ENCODE measurements around the gene VSTM2A.

The VSTM2A gene

DNA sequence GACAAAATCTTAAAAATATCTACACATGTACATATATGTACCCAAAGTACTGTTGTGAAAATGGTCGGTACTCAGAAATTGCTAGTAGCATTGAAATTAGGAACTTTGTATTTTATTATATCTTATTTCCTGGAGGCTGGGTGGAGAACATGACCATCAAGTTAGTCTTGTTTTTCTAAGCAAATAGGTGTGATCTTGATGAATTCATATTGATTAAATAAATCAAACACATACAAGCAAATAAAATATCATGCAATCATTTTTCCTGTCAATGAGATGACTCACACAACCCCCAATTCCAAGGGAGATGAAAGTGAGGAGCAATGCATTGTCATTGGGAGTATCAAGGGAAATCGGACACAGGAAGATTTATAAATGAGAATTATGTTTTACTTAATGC, 18.0 kb downstream of the VSTM2A start:
- TF ChIP-seq, protein P1, sequence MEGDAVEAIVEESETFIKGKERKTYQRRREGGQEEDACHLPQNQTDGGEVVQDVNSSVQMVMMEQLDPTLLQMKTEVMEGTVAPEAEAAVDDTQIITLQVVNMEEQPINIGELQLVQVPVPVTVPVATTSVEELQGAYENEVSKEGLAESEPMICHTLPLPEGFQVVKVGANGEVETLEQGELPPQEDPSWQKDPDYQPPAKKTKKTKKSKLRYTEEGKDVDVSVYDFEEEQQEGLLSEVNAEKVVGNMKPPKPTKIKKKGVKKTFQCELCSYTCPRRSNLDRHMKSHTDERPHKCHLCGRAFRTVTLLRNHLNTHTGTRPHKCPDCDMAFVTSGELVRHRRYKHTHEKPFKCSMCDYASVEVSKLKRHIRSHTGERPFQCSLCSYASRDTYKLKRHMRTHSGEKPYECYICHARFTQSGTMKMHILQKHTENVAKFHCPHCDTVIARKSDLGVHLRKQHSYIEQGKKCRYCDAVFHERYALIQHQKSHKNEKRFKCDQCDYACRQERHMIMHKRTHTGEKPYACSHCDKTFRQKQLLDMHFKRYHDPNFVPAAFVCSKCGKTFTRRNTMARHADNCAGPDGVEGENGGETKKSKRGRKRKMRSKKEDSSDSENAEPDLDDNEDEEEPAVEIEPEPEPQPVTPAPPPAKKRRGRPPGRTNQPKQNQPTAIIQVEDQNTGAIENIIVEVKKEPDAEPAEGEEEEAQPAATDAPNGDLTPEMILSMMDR (IDR thresholded peaks at IDR 0.05) = no peak
- DNase-seq (ENCODE audit: low spot score) = no peak
- no peak overlapping the region for H3K27ac ChIP-seq
- no peak overlapping the region for H3K4me3 ChIP-seq

- TF ChIP-seq, protein P1 (IDR thresholded peaks at IDR 0.05) = no peak
- DNase-seq (ENCODE audit: low spot score) = no peak
- Histone ChIP-seq H3K27ac (no peak overlapping the region), H3K4me3 (no peak overlapping the region)
Measured at GRCh38 chr7:54560723-54561122, 18.5 kb downstream of the VSTM2A start.

DNA sequence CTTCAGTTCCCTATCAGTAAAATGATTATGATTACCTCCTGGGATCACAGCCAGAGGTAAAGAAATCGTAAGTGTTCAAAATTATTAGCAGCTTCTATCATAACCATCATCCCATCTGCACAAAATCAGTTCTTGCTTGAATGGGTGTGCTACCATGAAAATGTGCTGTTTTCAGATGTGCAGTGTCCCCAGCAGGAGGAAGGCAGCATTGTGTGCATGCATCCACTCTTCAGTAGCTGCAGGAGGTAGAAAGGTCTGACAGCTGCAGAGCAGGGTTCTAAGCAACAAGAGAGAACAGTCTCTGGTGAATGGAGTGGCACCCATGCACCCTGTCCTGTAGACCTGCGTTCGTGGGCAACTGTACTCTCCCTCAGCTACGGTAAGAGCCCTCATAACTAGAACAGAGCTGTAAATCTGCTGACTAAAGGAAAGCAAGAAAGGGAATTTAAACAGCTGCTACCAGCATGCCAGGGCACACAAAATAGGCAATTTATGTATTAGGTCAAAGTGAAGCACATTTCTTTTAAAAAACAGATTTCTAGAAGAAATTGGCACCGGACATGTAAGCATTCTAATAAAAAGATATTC, 21.2 kb downstream of the VSTM2A start:
- no peak for DNase-seq (ENCODE audit: low spot score)
- TF ChIP-seq, protein P1 (IDR thresholded peaks at IDR 0.05) = no peak
- H3K4me3 ChIP-seq = no peak overlapping the region
- H3K27ac ChIP-seq = no peak overlapping the region

- TF ChIP-seq, protein P1 (IDR thresholded peaks at IDR 0.05) = no peak
- Histone ChIP-seq H3K4me3 (no peak overlapping the region), H3K27ac (no peak overlapping the region)
- no peak for DNase-seq (ENCODE audit: low spot score)
Measured at GRCh38 chr7:54565432-54565831, 23.3 kb downstream of the VSTM2A start.

DNA sequence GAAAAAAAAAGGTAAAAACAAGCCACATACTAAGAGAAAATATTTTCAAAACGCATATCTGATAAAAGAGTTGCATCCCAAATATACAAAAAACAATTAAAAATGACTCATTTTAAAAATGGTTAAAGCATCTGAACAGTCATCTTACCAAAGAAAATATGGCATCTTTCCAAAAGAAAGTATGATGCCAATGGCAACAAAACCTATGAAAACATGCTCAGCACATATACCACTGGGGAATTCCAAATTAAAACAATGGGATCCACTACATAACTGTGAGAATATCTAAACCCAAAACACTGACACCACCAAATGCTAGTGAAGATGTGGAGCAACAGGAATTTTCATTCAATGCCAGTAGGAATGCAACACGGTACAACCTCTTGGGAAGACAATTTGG, 39.3 kb downstream of the VSTM2A start:
- TF ChIP-seq, protein P1 (IDR thresholded peaks at IDR 0.05) = no peak
- no peak for DNase-seq (ENCODE audit: low spot score)
- no peak overlapping the region for H3K27ac ChIP-seq
- H3K4me3 ChIP-seq = no peak overlapping the region

GRCh38 chr7:54591404-54592386, 49.5 kb downstream of the VSTM2A start:
- H3K4me3 ChIP-seq = no peak overlapping the region
- TF ChIP-seq, protein P1 (IDR thresholded peaks at IDR 0.05) = no peak

More at GRCh38 chr7:54591404-54592386, 49.5 kb downstream of the VSTM2A start:
- DNase-seq (ENCODE audit: low spot score) = no peak
- no peak overlapping the region for H3K27ac ChIP-seq

Measured in coronary artery (tissue), 2 donors.